ENCODE data around the gene PNKD.

Gene PNKD

DNA sequence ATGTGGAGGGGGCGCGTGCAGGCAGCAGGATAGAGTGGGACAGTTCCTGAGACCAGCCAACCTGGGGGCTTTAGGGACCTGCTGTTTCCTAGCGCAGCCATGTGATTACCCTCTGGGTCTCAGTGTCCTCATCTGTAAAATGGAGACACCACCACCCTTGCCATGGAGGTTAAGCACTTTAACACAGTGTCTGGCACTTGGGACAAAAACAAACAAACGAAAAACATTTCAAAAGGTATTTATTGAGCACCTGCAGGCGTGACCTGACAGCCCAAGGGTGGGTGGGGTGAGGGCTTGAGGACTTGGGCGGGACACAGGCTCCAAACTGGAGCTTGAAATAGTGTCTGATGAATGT is 124.7 kb downstream of the PNKD start:
- no peak for TF ChIP-seq EZH2 (IDR thresholded peaks at IDR 0.05; ENCODE audit: borderline replicate concordance, low read length)
- TF ChIP-seq, protein P1, sequence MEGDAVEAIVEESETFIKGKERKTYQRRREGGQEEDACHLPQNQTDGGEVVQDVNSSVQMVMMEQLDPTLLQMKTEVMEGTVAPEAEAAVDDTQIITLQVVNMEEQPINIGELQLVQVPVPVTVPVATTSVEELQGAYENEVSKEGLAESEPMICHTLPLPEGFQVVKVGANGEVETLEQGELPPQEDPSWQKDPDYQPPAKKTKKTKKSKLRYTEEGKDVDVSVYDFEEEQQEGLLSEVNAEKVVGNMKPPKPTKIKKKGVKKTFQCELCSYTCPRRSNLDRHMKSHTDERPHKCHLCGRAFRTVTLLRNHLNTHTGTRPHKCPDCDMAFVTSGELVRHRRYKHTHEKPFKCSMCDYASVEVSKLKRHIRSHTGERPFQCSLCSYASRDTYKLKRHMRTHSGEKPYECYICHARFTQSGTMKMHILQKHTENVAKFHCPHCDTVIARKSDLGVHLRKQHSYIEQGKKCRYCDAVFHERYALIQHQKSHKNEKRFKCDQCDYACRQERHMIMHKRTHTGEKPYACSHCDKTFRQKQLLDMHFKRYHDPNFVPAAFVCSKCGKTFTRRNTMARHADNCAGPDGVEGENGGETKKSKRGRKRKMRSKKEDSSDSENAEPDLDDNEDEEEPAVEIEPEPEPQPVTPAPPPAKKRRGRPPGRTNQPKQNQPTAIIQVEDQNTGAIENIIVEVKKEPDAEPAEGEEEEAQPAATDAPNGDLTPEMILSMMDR (IDR thresholded peaks at IDR 0.05; ENCODE audit: low read length): no peak
- H3K9ac ChIP-seq (ENCODE audit: low read length): no peak overlapping the region

DNA sequence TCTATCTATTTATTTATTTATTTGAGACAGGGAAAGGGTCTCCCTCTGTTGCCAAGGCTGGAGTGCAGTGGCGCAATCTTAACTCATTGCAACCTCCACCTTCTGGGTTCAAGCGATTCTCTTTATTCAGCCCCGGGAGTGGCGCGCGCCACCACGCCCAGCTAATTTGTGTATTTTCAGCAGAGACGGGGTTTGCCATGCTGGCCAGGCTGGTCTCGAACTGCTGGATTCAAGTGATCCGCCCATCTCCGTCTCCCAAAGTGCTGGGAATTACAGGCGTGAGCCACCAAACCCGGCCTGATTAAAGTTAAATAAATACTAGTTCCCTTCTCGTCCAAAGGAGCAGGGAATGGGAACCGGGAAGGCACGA is 125.1 kb downstream of the PNKD start:
- peaks cover 34% of the 10 kb centered on the region for H3K4me1 ChIP-seq (ENCODE audit: insufficient read depth, low read length, severe bottlenecking)
- peak overlapping the region; percentile 94 for H3K27ac ChIP-seq (ENCODE audit: low read depth, low read length, poor library complexity, severe bottlenecking)

More for the DNA sequence above, 124.7 kb downstream of the PNKD start:
- Histone ChIP-seq H4K20me1 (ENCODE audit: insufficient read depth, low read length) (no peaks in the 10 kb centered on the region), H3K27ac (ENCODE audit: low read depth, low read length, poor library complexity, severe bottlenecking) (no peak overlapping the region), H3K4me3 (ENCODE audit: low read depth, low read length, poor library complexity, severe bottlenecking) (no peak overlapping the region), H3K27me3 (ENCODE audit: insufficient read depth, low read length) (no peaks in the 10 kb centered on the region; the same call in 1 of the 2 replicates), H3K79me2 (ENCODE audit: insufficient read depth, low read length) (no peaks in the 10 kb centered on the region), H3K9me2 (ENCODE audit: low read depth, low read length) (no peaks in the 10 kb centered on the region), H3K9me3 (ENCODE audit: low read length) (no peaks in the 10 kb centered on the region), H2AFZ (ENCODE audit: low read length) (no peak overlapping the region), H3K4me2 (ENCODE audit: low read length) (no peak overlapping the region), H3K4me1 (ENCODE audit: insufficient read depth, low read length, severe bottlenecking) (peaks cover 34% of the 10 kb centered on the region), H3F3A (ENCODE audit: insufficient read depth, low read length) (no peaks in the 10 kb centered on the region; the same call in 1 of the 2 replicates), H3K36me3 (ENCODE audit: insufficient read depth, low read length) (no peaks in the 10 kb centered on the region)

DNA sequence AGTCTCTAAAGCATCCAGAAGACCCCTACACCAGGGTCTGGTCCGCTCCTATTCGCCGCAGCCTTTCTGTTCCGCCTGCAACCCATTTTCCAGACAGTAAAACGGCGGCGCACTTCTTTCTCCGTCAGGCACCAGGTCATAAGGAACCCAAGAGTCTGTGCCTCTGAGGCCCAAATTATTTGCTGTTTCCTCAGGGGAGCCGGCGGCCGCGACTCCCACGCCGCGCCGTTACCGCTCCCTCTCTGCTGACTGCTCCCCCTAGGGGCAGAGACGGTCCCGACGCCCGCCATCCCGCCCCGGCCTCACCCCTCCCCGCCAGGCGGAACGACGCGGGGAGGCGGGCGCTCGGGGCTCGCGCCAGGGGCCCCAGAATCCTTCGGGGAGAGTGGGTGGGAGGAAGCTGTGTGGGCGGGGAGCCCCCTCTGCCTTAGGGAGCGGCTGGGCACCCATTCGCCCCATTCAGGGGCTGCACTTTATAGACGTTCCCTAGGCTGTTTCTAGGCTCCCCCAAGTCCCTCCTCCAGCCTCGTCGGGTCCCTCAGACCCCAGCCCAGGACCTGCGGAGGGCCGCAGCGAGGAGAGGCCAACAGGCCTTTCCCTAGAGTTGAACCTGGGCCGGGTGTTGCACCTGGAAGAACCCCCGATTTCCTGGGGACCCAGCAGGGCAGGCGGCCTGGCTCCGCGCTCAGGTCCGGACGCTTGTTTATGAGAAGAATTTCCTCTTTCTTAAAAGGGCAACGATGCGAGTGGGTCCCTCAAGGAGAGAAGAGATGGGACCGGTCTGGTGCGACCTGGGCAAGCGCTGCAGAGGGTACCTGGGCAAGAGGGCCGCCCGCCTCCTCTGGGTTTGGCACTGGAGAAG is 125.7 kb downstream of the PNKD start:
- H3K27me3 ChIP-seq (ENCODE audit: insufficient read depth, low read length): no peaks in the 10 kb centered on the region; the same call in 1 of the 2 replicates

More for the DNA sequence above, 125.1 kb downstream of the PNKD start:
- peak overlapping the region; percentile 77 for H3K4me2 ChIP-seq (ENCODE audit: low read length)
- H3K4me3 ChIP-seq (ENCODE audit: low read depth, low read length, poor library complexity, severe bottlenecking): peak overlapping the region; percentile 71
- no peaks in the 10 kb centered on the region for H4K20me1 ChIP-seq (ENCODE audit: insufficient read depth, low read length)
- no peaks in the 10 kb centered on the region; the same call in 1 of the 2 replicates for H3F3A ChIP-seq (ENCODE audit: insufficient read depth, low read length)
- no peaks in the 10 kb centered on the region for H3K9me2 ChIP-seq (ENCODE audit: low read depth, low read length)
- H3K9me3 ChIP-seq (ENCODE audit: low read length): no peaks in the 10 kb centered on the region
- peak overlapping the region; percentile 17; the same call in 1 of the 2 replicates for H2AFZ ChIP-seq (ENCODE audit: low read length)
- TF ChIP-seq EZH2 (IDR thresholded peaks at IDR 0.05; ENCODE audit: borderline replicate concordance, low read length): no peak
- TF ChIP-seq, protein P1 (IDR thresholded peaks at IDR 0.05; ENCODE audit: low read length): no peak
- H3K9ac ChIP-seq (ENCODE audit: low read length): peak overlapping the region; percentile 84
- no peaks in the 10 kb centered on the region; the same call in 1 of the 2 replicates for H3K27me3 ChIP-seq (ENCODE audit: insufficient read depth, low read length)
- H3K79me2 ChIP-seq (ENCODE audit: insufficient read depth, low read length): no peaks in the 10 kb centered on the region
- H3K36me3 ChIP-seq (ENCODE audit: insufficient read depth, low read length): no peaks in the 10 kb centered on the region

More for the DNA sequence above, 125.7 kb downstream of the PNKD start:
- Histone ChIP-seq H3K79me2 (ENCODE audit: insufficient read depth, low read length) (no peaks in the 10 kb centered on the region), H3F3A (ENCODE audit: insufficient read depth, low read length) (no peaks in the 10 kb centered on the region; the same call in 1 of the 2 replicates), H3K27ac (ENCODE audit: low read depth, low read length, poor library complexity, severe bottlenecking) (peak overlapping the region; percentile 94), H4K20me1 (ENCODE audit: insufficient read depth, low read length) (no peaks in the 10 kb centered on the region), H3K4me3 (ENCODE audit: low read depth, low read length, poor library complexity, severe bottlenecking) (peak overlapping the region; percentile 71), H3K9me3 (ENCODE audit: low read length) (no peaks in the 10 kb centered on the region), H3K9ac (ENCODE audit: low read length) (peak overlapping the region; percentile 84), H3K4me2 (ENCODE audit: low read length) (peak overlapping the region; percentile 77), H3K9me2 (ENCODE audit: low read depth, low read length) (no peaks in the 10 kb centered on the region), H3K4me1 (ENCODE audit: insufficient read depth, low read length, severe bottlenecking) (peaks cover 36% of the 10 kb centered on the region), H2AFZ (ENCODE audit: low read length) (peak overlapping the region; percentile 67; the same call in 1 of the 2 replicates), H3K36me3 (ENCODE audit: insufficient read depth, low read length) (no peaks in the 10 kb centered on the region)
- no peak for TF ChIP-seq EZH2 (IDR thresholded peaks at IDR 0.05; ENCODE audit: borderline replicate concordance, low read length)
- TF ChIP-seq, protein P1 (IDR thresholded peaks at IDR 0.05; ENCODE audit: low read length): peak; percentile 86
